OCI-M2 (cell line): ENCODE data around the gene BEND4.
"Not testable (repeated sequence)": the region's sequence is repeated elsewhere in the genome, so short reads cannot be mapped to it uniquely, and the experiment has no call there.

ENCODE experiments used
- DNase-seq: peaks from one replicate; lab custom pipeline; 2025; ENCODE audit not compliant: unreplicated experiment; lab: John Stamatoyannopoulos, UW

Gene BEND4

DNA sequence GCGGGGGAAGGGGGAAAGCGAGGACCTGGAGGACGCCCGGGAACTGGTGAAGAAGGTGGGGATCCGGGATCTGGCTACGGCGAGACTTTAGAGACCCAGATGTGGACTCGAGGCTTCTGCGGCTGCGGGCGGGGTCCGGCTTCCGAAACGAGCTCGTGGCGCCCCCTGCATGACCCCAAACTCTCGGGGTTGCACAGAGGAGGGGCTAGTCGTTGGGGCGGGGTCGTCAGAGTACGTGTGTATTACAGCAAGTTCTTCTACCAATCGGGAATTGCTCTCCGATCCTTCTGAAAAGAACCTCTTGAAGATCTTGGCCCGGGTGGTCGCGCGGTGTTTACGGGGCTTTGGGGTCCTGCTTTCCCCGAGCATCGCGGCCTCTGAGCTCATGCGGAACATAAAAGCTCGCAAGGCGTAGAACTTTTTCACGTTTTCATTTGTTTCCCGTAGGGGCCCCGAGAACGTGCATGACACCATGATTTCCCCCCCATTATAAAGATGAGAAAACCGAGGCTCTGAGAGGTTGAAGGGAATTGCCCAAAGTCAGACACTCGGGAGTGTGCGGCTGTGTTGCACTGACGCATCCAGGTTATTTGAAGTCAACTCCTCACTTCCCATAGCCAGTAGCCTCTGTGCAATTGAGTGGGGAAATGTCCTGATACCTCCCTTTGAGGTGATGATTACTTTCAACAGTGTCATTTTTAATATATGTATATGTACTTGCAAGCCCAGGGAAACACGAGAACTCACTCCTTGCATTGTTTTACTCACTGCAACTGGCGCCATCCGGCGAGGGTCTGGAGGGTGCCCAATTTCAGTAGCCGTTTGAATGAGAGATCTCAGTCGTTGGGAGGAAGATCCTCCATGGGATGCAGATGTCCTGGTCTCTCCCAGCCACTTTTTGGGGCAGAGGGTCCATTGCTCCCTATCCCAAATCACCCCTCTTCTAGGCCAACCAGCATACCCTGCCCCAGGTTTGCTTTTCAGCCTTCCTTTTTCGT, at the start of gene BEND4:
BEND4 (minus strand) TSS at position 149 of the 998 bp plus-strand sequence. CDS start 512 bp downstream, outside the sequence.
- no peak for DNase-seq

DNA sequence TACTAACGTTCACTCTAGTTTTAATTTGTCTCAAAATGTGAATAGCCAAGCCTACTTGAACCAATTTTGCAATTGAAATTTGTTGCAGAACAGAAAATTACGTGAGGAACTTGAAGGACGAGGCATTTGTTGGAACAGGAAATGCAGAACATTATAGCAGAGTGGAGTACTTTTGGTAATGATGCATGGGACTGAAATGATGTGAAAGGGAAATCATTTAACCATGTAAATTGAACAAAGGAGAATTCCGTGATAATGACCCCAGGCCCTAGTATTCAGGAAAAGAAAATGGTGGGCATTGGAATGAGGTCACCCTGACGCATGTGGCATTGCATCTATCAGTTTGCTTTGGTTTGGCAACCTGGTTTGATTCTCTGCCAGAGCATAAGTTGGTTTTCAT, 44.9 kb upstream of the BEND4 start:
- no peak for DNase-seq

DNA sequence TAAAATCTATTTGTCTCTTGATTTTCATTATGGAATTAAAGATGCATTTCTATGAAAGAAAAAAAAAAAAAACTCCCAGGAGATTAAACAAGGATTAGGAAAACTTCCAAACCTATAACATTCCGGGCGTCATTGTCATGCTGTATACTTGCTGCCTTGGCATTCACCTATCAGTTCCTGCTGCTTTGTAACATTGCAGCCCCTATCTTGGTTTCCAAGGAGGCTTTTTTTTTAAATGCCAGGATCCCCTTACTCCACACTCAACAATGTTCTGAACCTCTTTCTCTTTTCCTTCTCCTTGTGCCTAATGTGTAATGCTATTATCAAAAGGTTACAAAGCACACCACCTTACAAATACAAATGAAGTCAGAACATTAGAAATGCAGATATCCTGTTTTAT, 20.5 kb upstream of the BEND4 start:
- no peak for DNase-seq

DNA sequence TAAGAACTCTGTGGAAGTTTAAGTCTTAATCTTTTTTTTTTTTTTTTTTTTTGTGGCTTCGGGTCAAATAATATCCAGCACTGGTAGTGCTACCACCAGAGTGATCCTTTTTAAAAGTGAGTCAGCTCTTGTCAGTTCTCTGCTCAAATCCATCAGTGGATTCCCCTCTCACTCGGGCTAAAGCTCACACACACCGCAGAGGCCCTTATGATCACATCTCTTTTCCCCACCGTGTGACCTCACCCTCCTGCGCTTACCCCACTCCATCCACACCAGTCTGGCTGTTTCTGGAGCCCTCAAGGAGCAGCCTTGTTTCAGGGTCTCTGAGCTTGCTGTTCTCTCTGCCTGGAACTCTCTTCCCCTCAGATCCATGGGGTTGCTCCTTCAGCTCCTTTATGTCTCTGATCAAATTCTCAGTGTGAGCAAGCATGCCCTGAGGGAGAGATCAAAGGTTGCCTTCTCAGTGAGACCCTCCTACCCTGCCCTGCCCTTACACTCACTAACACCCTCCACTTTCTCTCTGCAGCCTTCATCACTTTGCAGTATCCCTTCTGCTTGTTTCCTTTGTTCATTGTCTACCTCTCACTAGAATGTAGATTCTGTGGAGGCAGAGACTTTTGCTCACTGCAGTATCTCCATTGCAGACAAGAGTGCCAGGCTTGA, 19.8 kb upstream of the BEND4 start:
- no peak for DNase-seq

DNA sequence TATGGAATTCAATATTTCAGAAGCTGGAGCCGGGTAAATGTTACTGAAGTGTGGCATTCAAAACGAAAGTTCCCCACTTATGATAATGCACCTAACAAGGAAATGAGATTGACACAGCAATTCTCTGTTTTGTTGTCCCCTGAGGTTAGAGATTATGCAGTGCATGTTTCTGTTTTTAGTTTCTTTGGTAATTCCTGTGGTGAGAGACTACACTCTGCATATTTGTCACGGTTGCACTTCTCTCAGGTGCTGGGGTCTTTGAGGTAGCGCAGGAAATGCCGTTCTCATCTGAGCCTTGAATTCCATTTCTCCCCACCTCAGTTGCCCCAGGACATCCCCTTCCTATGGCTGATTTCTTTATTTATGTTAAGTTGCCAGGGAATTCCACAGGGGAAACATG, 15.3 kb upstream of the BEND4 start:
- DNase-seq: no peak

DNA sequence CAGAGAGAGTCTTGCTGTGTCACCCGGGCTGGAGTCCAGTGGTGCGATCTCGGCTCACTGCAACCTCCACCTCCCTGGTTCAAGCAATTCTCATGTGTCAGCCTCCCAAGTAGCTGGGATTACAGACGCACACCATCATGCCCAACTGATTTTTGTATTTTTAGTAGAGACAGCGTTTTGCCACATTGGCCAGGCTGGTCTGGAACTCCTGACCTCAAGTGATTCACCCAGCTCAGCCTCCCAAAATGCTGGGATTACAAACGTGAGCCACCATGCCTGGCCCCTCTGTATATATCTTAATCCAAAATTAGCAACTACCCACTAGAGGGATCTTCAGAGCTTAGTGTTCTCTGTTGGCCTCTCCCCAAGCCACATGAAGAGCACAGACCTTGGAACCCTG, 13.7 kb upstream of the BEND4 start:
- not testable (repeated sequence) for DNase-seq

DNA sequence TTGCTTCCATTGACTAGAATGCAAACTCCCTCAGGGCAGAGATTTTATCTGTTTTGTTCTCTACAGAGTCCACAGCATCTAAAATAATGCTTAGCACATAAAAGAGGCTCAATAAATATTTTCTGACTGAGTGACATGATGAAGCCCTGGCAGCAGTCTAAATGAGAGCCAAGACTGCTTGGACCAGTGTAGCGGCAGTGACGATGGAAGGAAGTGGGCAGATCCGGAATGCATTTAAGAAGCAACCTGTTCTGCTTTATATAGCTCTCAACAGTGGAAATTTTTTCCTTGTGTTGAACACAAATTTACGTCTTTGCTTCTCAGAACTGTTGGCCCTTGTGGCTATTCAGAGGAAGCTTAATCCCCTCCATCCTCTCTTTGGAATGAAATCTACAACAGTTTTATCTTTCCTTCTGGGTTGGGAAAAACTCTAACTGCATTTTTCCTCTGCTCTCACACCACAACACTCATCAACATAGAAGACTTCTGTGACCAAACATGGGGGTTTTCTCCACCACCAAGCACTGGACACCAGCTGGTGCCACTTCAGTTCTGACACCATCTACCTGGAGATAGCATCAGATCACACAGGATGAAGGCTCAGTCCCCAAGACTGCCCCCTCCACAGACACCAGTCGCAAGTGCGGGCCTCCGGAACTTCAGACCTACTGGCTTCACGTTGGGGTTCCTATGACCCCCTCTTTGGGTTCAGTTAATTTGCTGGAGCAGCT, 7.0 kb upstream of the BEND4 start:
- no peak for DNase-seq

DNA sequence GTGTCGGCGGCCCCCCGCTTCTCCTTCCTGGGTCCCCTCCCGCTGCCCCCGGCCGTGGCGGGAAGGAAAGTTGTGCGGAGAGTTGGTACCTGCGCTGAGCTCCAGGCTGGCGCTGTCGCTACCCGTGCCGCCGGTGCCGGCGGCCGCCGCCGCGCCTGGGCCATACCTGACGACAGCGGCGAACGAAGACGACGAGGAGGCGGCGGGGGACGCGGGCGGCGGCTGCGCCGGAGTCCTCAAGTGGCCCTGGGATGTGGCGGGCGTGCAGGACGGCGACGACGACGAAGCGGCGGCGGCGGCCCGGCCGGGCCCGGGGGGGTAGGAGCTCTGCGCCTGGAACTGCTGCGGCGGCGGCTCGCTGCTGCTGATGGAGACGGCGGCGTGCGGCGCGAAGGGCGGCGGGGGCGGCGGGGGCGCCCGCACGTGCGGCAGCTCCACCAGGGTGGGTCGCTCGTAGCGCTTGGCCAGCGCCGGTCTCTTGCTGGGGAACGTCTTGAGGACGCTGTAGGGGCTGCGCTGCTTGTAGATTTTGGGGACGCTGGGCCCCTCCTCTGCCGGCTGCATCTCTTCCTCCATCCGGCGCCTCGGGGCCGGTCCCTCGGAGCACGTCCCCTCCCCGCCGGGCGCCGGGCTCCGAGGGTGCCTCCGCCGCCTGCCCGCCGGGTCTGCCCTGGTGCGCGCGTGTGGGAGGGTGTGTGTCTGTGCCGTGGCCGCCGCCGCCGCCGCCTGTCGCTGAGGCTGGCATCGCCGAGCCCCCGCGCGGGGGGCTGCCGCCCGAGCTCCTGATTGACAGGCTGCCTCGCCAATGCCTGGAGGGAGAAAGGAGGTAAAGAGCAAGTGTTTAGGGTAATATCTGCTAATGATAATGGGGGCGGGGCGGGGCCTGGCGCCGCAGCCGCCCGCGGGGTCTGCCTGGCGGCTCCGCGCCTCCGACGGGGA, 618 bp downstream of the BEND4 start:
- DNase-seq: peak; percentile 38

DNA sequence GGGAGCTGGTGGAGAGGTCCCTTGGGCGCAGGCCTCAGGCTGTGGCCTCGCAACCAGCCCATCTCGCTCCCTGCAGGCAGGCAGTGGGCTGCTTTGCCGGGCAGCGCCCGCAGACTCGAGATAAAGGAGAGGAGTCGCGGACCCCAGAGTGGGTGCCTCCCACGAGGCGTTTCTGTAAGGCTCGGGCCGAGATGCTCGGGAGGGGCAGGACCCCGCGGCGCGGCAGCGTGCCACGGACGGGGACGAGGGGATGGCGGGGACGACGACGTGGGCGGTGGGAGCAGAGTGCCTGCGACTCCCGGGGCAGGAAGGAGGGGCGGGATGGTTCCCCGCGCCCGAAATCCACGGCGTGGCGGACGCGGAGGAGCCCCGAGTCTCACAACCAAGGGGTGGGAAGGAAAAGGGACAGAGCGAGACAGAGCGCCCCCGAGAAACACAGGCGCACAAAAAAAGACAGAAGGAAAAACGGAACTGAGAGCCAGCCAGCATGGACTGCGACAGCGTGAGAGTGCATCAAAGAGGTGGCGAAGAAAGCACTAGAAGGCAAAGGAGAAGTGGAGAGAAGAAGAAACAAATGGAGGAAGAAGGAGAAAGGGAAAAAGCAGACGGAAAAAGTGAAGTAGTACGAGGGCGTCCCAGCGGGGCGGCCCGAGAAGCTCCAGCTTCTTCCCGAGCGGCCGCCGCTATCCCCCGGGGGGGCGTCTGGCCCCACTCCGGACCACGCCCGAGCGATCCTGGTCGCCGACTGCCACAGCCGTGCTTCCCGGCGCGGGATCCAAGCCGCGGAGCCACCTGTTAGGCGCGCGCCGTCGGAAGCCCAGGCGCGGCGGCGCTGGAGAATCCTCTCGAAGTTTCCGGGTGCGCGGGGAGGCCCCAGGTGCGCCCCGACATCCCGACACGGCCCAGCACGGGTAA, 1.5 kb downstream of the BEND4 start:
- DNase-seq: no peak

DNA sequence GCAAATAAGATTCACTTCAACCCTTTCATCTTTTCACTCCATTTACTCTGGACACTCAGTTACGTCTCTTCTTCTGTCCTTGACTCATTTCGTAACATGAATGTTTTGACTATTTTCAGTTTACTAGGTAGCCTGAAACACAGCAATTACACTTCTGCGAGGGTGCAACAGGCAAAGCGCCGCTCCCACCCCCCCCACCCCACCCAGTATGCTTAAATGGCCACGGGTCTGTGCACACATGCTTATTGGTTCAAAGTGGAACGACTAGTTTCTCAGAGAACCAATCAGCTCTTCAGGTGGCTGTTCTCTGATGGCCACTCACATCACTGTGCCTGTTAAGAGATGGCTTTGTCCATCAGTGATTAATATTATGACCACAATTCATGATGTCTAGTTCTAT, 3.5 kb downstream of the BEND4 start:
- DNase-seq: no peak

DNA sequence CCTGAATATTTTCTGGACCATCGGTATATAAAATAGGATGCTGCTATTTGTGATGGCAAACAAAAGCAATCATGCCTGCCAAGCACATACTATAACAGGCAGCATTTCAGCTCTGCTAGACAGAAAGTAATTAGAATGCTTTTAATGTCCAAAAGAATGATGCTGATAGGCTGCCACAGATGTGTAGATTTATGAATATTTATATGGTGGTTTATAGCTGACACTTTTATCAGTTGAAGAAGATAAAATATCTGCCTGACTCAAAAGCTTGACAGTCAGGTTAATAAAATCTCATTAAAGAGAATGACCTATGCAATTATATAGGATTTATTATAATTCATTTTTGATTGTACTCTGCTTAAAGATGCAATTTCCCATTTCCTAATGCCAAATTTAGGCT, 4.0 kb downstream of the BEND4 start:
- DNase-seq: no peak

DNA sequence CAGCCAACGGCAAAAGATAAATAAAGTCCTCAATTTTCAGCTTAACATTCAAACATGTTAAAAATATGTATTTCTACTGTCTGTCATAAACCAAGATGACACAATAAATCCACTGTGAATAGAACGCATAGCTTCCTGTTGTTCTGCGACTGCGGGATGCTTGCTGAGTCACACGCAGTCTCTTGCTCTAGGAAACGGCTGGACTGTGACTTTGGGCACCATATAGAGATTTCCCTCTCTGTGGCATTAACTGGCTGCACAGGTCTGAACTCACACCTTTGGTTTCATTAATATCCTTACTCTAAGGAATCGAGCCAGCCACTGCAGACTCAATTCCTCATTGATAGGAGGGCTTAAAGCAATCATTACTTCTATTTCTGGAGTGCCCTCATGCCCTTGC, 8.4 kb downstream of the BEND4 start:
- DNase-seq: no peak

DNA sequence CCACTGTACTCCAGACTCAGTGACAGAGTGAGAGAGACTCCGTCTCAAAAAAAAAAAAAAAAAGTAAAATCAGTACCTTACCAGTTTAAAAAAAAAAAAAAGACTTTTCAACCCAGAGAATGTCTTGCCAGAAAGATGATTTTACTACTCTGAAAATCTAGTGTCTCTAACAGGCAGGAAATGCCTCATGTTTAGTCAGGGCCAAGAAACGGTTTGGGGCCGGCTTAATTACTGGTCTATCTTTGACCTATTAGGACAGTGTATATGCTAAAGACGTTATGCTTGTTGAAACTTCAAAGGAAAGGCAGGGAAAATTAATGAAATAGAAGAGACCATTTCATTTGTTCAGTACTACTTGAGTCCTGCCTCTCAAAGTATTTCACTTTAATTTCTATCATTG, 9.9 kb downstream of the BEND4 start:
- no peak for DNase-seq

DNA sequence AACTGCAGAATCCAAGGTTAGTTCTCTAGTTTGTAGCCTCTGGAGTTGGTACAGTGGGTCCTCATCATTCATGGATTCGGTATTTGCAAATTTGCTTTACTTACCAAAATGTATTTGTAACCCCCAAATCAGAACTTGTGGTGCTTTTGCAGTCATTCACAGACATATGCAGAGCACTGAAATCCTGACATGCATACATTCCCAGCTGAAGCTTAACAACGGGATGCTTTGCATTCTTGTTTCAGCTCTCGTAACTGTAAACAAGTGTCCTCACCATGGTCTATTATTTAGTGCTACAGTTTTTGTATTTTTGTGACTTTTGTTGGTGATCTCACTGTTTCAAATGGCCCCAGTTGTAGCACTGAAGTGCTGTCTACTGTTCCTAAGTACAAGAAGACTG, 16.1 kb downstream of the BEND4 start:
- DNase-seq: no peak

DNA sequence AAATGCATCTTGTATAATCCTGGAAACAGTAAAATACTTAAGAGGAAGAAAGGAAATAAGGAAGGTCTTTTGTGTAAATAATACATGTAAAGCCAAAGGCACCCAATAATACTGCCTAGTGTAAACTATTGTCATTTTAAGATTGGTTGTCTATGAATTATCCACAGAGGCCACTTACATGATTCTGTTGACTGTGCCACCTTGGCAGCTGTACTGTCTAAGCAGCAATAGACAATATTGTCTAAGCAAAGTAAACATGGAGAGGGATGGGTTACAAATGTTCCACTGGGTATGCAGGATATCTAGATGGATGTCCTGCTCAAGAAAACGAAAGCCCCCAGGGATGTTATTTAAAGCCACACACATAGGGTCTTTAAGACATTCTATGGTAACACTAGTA, 19.4 kb downstream of the BEND4 start:
- no peak for DNase-seq

DNA sequence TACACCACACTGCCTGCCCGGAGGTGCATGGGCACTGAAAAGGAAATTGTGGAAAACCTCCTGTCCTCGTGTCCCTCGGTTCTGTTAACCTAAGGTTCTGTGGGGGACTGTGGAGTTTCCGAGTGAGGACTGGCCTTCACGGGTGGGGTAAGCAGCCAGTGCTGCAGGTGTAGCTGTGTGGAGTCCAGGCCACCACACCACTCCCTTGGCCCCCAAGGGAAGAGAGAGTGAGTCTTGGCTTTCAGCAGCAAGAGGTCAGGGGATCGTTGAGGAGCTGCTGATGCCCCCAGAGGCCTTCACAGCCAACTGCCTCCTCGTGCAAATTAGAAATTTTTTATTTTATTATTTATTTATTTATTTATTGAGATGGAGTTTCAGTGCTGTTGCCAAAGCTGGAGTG, 20.4 kb downstream of the BEND4 start:
- no peak for DNase-seq

DNA sequence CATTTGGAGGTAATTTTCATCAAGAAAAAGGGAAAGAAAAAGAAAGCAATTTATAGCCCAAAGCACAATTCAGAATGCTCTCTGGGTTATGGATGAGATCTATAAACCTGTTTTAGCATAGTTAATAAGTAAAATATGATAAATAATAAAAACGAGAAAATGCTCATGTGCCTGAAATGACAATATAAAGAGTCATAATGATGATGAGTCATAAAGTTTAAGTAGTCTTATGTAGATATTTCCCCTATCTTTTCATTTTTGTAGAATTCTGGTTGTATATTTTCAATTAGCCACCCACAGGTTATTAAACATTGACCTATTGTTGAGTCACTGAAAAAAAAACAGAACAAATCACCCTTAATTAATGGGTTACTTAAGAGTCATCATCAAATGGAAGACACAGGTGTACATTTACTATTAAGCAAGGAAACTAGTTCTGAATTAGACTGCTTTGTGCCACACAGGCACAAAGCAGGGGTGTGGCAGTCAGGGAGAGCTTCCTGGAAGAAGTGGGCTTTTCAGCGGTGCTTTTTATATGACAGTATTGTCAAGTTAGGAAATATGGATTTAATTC, 29.3 kb downstream of the BEND4 start:
- DNase-seq: no peak

DNA sequence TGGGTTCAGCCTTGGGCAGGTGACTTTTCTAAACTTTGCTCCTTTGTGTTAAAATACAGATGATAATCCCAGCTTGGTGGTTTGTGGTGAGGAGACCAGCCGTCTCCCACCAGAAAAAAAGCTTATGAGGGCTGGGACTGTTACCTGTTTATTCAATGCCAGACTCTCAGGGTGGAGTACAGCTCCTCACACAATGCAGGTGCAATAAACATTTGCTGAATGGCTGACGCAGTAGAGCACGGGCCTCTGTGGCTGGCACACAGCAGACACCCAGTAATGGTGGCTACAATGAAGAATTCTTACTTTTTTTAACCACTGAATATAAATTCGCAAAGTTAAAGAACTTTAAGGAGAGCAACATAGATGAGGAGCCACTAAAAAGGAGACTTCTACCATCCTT, 30.2 kb downstream of the BEND4 start:
- no peak for DNase-seq

DNA sequence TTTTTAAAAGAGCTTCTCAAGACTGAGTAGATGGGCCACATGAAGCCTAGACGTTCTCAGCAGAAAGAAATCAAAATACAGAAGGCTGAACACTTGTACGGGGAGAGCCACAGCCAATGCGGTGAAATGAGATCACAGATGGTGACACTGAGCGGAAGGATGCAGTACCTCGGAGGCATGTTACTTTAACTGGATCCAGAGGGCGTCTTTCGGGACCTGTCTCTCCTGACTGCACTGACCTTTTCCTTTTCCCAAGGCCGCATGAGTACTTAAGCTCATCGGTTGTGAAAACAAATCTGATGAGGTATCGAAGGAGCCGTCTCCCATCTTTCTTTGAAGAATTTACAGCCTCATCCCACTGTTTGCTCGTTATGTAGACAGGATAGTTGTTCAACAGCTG, 32.6 kb downstream of the BEND4 start:
- no peak for DNase-seq
